Frontal cortex (tissue), 4 donors: ENCODE measurements around the gene DLG4. TPM values are rescaled to one million over a fixed set of nuclear protein-coding genes. Genes with fewer than 3 reads are reported as not detected.
"Not testable (repeated sequence)": the region's sequence is repeated elsewhere in the genome, so short reads cannot be mapped to it uniquely, and the experiment has no call there.

Experiments
- DNase-seq, 2 donors: peaks; one replicate each; pipeline ENCODE4 v3.0.0; 2012; ENCODE audit warnings: low spot score in 2 of 2
- FAIRE-seq: peaks from 2 replicates; lab custom pipeline; 2012; peaks lifted over from hg19 to GRCh38; lab: Jason Lieb, UNC
- total RNA-seq: library from RNA; depleted of rRNA; stranded (reverse); fragments of >200 nt; gene quantifications from one replicate; pipeline ENCODE4 v1.2.3, GENCODE V29; 2014
- donor health status: control.
- donor health status: control.
- donor health status: control.

DLG4 gene
- total RNA-seq, 1 donor from 2014 or later: 111 TPM

GRCh38 chr17:7250695-7251627, 31.3 kb upstream of the DLG4 start:
- no peak for FAIRE-seq
- DNase-seq: no peak

DNA sequence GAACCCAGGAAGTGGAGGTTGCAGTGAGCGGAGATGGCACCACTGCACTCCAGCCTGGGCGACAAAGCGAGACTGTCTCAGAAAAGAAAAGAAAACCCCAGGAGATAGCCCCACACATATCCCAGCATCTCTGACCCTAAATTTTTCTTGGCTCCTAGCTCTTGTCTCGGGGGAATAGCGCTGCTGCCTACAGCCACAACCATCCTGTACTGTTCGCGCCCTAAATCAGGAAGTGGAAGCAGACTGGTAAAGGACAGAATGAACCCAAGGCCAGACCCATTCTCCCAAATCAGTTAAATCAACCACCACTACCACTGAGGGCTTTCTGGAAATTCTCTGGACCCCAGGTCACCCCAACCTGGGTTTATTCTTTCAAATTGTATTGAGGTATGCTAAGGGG, 30.2 kb upstream of the DLG4 start:
- no peak for FAIRE-seq

DNA sequence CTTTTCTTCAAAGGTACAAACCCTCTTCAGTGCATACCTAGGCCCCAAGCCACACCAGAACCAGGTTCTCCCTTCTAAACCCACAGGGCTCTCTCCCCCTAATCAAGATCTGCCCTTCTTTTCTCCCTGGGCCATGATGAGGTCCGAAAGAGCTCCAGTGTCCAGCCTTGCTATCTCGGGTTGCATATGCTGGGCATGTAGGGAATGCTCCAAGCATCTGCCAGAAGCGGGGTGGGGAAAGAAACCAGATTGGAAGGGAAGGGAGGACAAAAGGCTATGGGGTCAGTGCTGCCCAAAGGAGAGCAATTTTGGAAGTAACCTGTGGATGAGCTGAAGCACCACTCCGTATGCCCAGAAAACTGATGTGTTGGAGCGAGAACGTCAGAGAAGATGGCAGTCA, 29.6 kb upstream of the DLG4 start:
- FAIRE-seq: no peak
- no peak for DNase-seq

More for the DNA sequence above, 30.2 kb upstream of the DLG4 start:
- DNase-seq: no peak

GRCh38 chr17:7248796-7249195, 29.2 kb upstream of the DLG4 start:
- DNase-seq: no peak

GRCh38 chr17:7246779-7247178, 27.1 kb upstream of the DLG4 start:
- DNase-seq (no peak), FAIRE-seq (no peak)

More at GRCh38 chr17:7248796-7249195, 29.2 kb upstream of the DLG4 start:
- no peak for FAIRE-seq

DNA sequence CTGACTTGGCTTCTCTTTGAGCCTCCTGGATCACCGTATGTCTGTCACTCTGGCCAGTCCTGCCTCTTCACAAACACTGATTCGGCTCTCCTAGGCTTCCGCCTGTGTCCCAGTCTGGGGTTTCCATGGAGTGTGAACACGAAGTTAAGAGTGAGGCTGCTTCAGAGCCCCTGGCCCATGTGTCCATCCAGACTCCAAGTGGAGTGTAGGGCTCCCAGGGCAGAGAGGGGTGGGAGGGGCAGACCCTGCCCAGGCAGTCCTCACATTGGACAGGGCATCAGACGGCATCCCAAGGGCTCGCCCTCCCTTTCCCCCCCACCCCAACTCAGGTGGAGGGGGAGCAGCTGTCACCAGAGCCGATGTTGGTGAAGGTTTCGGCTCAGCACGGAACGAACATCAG, 24.2 kb upstream of the DLG4 start:
- FAIRE-seq, DNase-seq: not testable (repeated sequence)

GRCh38 chr17:7243453-7243729, 23.8 kb upstream of the DLG4 start:
- no peak for DNase-seq
- no peak for FAIRE-seq

DNA sequence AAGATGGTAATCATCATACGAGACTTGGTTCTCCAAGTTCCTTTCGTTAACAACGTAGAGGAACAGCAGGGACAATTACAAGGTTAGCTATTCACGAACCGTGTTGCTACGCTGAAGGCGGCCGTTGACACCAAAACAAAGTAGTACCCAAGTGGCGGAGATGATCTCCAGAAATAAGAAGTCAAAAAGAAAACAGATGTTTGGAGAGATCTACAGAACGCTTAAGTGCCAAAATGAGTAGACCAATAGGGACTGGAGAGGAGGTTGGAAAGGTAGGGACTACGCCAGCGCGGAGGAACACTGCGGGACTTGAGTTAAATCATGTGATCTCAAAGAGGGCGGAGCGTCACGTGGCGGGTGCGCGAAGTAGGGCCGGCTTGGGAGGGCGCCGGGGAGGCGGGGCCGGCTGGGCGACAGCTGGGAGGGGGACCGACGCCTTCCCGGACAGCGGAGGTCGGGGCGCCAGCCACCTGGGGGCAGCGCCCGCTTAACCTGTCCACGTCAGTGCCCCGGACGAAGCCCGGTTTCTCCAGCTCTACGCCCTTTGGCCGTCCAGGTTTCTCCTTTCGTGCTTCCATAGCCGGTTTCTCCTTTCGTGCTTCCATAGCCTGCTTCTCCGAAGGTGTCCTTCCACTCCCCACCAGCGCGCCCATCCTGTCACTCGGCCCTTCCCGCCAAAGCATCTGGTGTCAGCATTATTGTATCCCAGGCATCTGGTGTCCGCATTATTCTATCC, 23.2 kb upstream of the DLG4 start:
- FAIRE-seq (no peak), DNase-seq (peak; percentile 91 to 93)

- FAIRE-seq: no peak
- DNase-seq: peak; percentile 81 to 88
These were observed 22.4 kb upstream of the DLG4 start, which contains the start of gene GABARAP for GRCh38 chr17:7241783-7242716. GABARAP (minus strand) TSS chr17:7242449; CDS start chr17:7242330, 119 bp downstream.

GRCh38 chr17:7241090-7241733, 21.6 kb upstream of the DLG4 start:
- DNase-seq (no peak), FAIRE-seq (no peak)

DNA sequence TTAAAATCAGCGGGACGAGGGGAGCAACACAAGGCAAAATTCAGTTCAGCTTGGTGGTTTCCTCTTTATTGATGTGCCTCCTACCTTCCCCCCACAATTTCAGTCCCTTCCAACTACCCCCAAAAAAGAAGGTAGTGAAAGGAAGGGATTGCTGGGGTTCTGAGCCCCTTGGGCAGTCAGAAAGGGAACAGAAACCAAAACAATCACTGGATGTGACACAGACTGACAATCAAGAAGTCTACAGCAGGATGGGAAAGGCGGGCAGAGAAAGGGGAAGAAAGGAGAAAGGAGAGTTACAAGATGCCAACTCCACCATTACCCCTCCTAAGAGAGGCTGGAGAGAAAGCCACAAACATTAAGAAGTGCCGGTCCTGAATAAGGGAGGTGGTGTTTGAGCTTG, 20.7 kb upstream of the DLG4 start:
- FAIRE-seq (no peak), DNase-seq (no peak)

GRCh38 chr17:7239091-7240027, 19.7 kb upstream of the DLG4 start, which contains the start of gene PHF23:
PHF23 (minus strand) TSS chr17:7239457; CDS start chr17:7239279, 178 bp downstream.
- FAIRE-seq: peak; percentile 73
- peak; percentile 98 for DNase-seq

- DNase-seq: no peak
- FAIRE-seq: no peak
These were observed 18.9 kb upstream of the DLG4 start for GRCh38 chr17:7238420-7239090.

DNA sequence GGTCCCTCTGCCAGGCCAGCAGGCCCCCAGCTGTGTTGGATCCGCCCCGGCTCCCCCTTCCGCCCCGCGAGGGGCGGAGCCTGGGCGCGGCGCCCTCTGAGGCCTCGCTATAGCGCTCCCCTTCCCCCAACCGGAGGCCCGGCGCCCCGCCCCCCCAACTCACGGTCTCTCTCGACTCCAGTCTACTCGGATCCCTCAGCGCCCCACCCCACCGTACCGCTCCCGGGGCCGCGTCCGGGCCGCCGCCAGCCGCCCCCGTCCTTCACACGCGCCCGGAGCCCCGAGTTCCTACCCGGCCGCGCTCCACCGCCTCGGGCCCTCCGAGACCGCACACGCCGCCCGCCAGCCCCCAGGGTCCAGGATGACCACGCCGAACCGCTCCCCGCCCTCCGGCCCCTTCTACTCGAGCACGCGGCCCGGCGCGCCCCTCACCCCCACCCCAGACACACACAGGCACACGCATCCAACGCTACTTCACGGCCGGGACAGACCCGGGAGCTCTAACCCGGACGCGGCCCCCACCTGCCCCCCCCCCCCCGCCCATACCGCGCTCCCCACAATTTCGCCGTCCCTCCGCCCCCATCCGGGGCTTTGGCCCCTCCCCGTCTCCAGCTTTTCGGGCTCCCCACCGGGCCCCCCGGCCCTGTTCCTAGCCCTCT, 18.3 kb upstream of the DLG4 start:
- DNase-seq (peak; percentile 76), FAIRE-seq (no peak)

- DNase-seq: no peak
- no peak for FAIRE-seq
These were observed 17.7 kb upstream of the DLG4 start for GRCh38 chr17:7237266-7237760.

DNA sequence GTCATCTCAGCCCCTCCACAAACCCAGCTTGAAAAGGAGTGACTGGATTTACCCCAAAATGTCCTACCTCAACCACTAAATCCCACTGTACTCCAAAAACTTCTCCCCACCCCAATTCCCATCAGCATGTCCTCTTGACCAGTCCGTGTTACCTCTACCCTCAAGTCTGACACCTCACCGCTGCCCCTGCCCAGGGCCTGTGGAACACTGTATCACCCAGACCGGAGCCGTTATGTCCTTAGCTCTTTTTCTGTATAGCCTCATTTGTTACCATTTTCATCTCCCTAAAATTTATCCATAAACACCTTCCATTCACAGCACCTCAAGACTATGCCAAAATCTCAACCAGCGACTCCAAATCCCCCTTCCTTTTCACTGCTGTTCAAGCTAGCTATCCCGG, 17.2 kb upstream of the DLG4 start:
- DNase-seq: no peak
- no peak for FAIRE-seq
